OCI-LY7 (cell line): ENCODE data around the gene TMED5. TPM values are rescaled to one million over a fixed set of nuclear protein-coding genes. Genes with fewer than 3 reads are reported as not detected.

ENCODE experiments used
- BruUV-seq: library from RNA; stranded (reverse); fragments of 400-500 nt; replicated peaks from 2 replicates; lab custom pipeline; 2021; lab: Mats Ljungman, UMichigan
- CTCF ChIA-PET: fragments of 300-600 bp; sonication (Branson Sonifier 250); formaldehyde crosslinking; loops from one replicate; lab custom pipeline; 2022; ENCODE audit warnings: antibody characterized with exemption; ENCODE audit not compliant: unreplicated experiment; lab: Charles Lee
- POLR2A ChIA-PET: fragments of 300-600 bp; sonication (Branson Sonifier 250); formaldehyde crosslinking; loops from one replicate; lab custom pipeline; 2022; ENCODE audit warnings: antibody characterized with exemption; lab: Charles Lee
- DNase-seq: peaks from one replicate; pipeline ENCODE4 v3.0.0-alpha.2; 2015; ENCODE audit warnings: low spot score
- H2AFZ ChIP-seq: fragments of 200-600 bp; sonication (generic), shearing (Covaris generic); 2 replicates; pipeline ENCODE4 v1.6.1; 2014; ENCODE audit warnings: mild to moderate bottlenecking, antibody characterized with exemption, low read length, moderate library complexity
- H3K27ac ChIP-seq: fragments of 200-600 bp; sonication (generic); 2 replicates; pipeline ENCODE4 v1.5.1; 2014; ENCODE audit warnings: mixed run types, low read depth, mild to moderate bottlenecking, moderate library complexity, low read length, inconsistent platforms; ENCODE audit not compliant: poor library complexity, severe bottlenecking
- H3K36me3 ChIP-seq: fragments of 200-600 bp; sonication (generic); 2 replicates; pipeline ENCODE4 v1.6.1; 2014; ENCODE audit warnings: mild to moderate bottlenecking, antibody characterized with exemption, low read length, moderate library complexity, mixed read lengths; ENCODE audit not compliant: insufficient read depth
- H3K4me1 ChIP-seq: fragments of 200-600 bp; sonication (generic); 2 replicates; pipeline ENCODE4 v1.5.1; 2014; ENCODE audit warnings: mild to moderate bottlenecking, low read length; ENCODE audit not compliant: insufficient read depth, poor library complexity, severe bottlenecking
- H3K4me2 ChIP-seq: fragments of 200-600 bp; sonication (generic); 2 replicates; pipeline ENCODE4 v1.6.1; 2014; ENCODE audit warnings: mild to moderate bottlenecking, low read length
- H3K4me3 ChIP-seq: fragments of 200-600 bp; sonication (generic); 2 replicates; pipeline ENCODE4 v1.5.1; 2014; ENCODE audit warnings: mild to moderate bottlenecking, low read depth, low read length; ENCODE audit not compliant: poor library complexity, severe bottlenecking
- H3K79me2 ChIP-seq: fragments of 200-600 bp; sonication (generic); 2 replicates; pipeline ENCODE4 v1.6.1; 2016; ENCODE audit warnings: low read depth, mild to moderate bottlenecking, low read length, moderate library complexity, mixed read lengths; ENCODE audit not compliant: insufficient read depth
- H3K9me2 ChIP-seq: fragments of 200-600 bp; sonication (generic); 2 replicates; pipeline ENCODE4 v1.6.1; 2016; ENCODE audit warnings: mild to moderate bottlenecking, low read length, mixed read lengths; ENCODE audit not compliant: insufficient read depth
- H3K9me3 ChIP-seq: fragments of 200-600 bp; sonication (generic); 2 replicates; pipeline ENCODE4 v1.6.1; 2014; ENCODE audit warnings: mild to moderate bottlenecking, mixed run types, low read length, mixed read lengths
- H4K20me1 ChIP-seq: fragments of 200-600 bp; sonication (generic); 2 replicates; pipeline ENCODE4 v1.6.1; 2014; ENCODE audit warnings: mild to moderate bottlenecking, antibody characterized with exemption, low read length, moderate library complexity, mixed read lengths; ENCODE audit not compliant: insufficient read depth
- CTCF ChIP-seq: fragments of 200-600 bp; sonication (generic); conservative IDR thresholded peaks from 2 replicates; pipeline ENCODE4 v1.5.1; 2014; ENCODE audit warnings: mild to moderate bottlenecking, antibody characterized with exemption, low read length, moderate library complexity, mixed read lengths
- EZH2phosphoT487 ChIP-seq: fragments of 200-600 bp; sonication (generic); IDR thresholded peaks from 2 replicates; pipeline ENCODE4 v1.6.1; 2018; ENCODE audit warnings: low read depth, borderline replicate concordance, mild to moderate bottlenecking, mixed run types, antibody characterized with exemption, low read length, moderate library complexity, mixed read lengths
- intact Hi-C: fragments of 100-400 bp; cut with micrococcal nuclease; formaldehyde crosslinking; loops from one replicate; pipeline ENCODE4 v1.10.0; 2022; ENCODE audit not compliant: unreplicated experiment
- total RNA-seq, 2 experiments: library from RNA; depleted of rRNA in 1 of 2; stranded (reverse); fragments of >200 nt in 1 of 2; shearing (Covaris generic) in 1 of 2; gene quantifications; 2 replicates each; pipeline ENCODE4 v1.2.3, GENCODE V29; 2014 to 2022

Gene TMED5
- total RNA-seq, 2 experiments from 2014 or later: 40.3 to 49.1 TPM

GRCh38 chr1:93148001-93148400 lies 32.2 kb downstream of the TMED5 start:
- Histone ChIP-seq H4K20me1 (peaks cover 9% of the 10 kb centered on the region; the same call in 1 of the 2 replicates), H2AFZ (no peak overlapping the region), H3K4me3 (no peak overlapping the region), H3K4me2 (no peak overlapping the region), H3K27ac (no peak overlapping the region), H3K79me2 (peaks cover 7% of the 10 kb centered on the region; the same call in 1 of the 2 replicates), H3K4me1 (no peaks in the 10 kb centered on the region), H3K9me3 (no peaks in the 10 kb centered on the region), H3K9me2 (no peaks in the 10 kb centered on the region), H3K36me3 (peaks cover 74% of the 10 kb centered on the region)
- CTCF ChIA-PET: no interaction called here
- TF ChIP-seq EZH2phosphoT487 (no peak), CTCF (no peak)
- no TSS peak for BruUV-seq
- POLR2A ChIA-PET: interaction anchor here (0.6 kb wide), 1 partner anchor 35 kb away, joined by 4 read pairs; no protein-coding TSS in a partner anchor
- no peak for DNase-seq
- intact Hi-C loops: loop anchor here (2.0 kb wide), 1 partner anchor 67 kb away; no protein-coding TSS in a partner anchor

- H3K79me2 ChIP-seq: peaks cover 8% of the 10 kb centered on the region; the same call in 1 of the 2 replicates
- H3K9me2 ChIP-seq: no peaks in the 10 kb centered on the region
- no peaks in the 10 kb centered on the region for H3K9me3 ChIP-seq
- ChIA-PET CTCF (no interaction called here), POLR2A (interaction anchor here (0.6 to 2.1 kb wide), 3 partner anchors 14 to 202 kb away, joined by 3 to 6 read pairs (median 5); partner anchors contain the start of gene DR1)
- peaks cover 74% of the 10 kb centered on the region for H3K36me3 ChIP-seq
- no peak for DNase-seq
- H3K4me1 ChIP-seq: no peaks in the 10 kb centered on the region
- no peak overlapping the region for H3K4me2 ChIP-seq
- H3K4me3 ChIP-seq: no peak overlapping the region
- H2AFZ ChIP-seq: no peak overlapping the region
- intact Hi-C loops: no loop called here
- no peaks in the 10 kb centered on the region; the same call in 1 of the 2 replicates for H4K20me1 ChIP-seq
- TF ChIP-seq CTCF: no peak
- no peak overlapping the region for H3K27ac ChIP-seq
- no TSS peak for BruUV-seq
Measured at GRCh38 chr1:93143769-93144168, 36.4 kb downstream of the TMED5 start.

GRCh38 chr1:93143136-93143535 lies 37.1 kb downstream of the TMED5 start:
- intact Hi-C loops: no loop called here

More at GRCh38 chr1:93143136-93143535, 37.1 kb downstream of the TMED5 start:
- CTCF ChIA-PET: no interaction called here
- no peak for DNase-seq
- POLR2A ChIA-PET: interaction anchor here (0.6 to 2.1 kb wide), 2 partner anchors 16 to 202 kb away, joined by 5 to 6 read pairs; partner anchors contain the start of gene DR1
- H3K36me3 ChIP-seq: peaks cover 74% of the 10 kb centered on the region
- no peaks in the 10 kb centered on the region for H3K4me1 ChIP-seq
- no peak overlapping the region for H3K27ac ChIP-seq
- H3K79me2 ChIP-seq: peaks cover 8% of the 10 kb centered on the region; the same call in 1 of the 2 replicates
- H3K9me2 ChIP-seq: no peaks in the 10 kb centered on the region
- BruUV-seq: no TSS peak
- no peak overlapping the region for H2AFZ ChIP-seq
- no peak overlapping the region for H3K4me2 ChIP-seq
- no peak overlapping the region for H3K4me3 ChIP-seq
- no peaks in the 10 kb centered on the region for H3K9me3 ChIP-seq
- TF ChIP-seq CTCF (no peak), EZH2phosphoT487 (no peak)
- no peaks in the 10 kb centered on the region; the same call in 1 of the 2 replicates for H4K20me1 ChIP-seq
